Stimulated activated CD4-positive, alpha-beta T cell treated with anti-CD3 and anti-CD28 coated beads, Interleukin-12 subunit alpha, Interleukin-12 subunit beta, amount 100 ng/mL, for 4 hours (primary cell): ENCODE results near the gene SELENOH.

Experiments
- DNase-seq: peaks from one replicate; pipeline ENCODE4 v3.0.0-alpha.2; 2020

The SELENOH gene

GRCh38 chr11:57786436-57786835 is 45.1 kb downstream of the SELENOH start:
- DNase-seq = no peak

DNA sequence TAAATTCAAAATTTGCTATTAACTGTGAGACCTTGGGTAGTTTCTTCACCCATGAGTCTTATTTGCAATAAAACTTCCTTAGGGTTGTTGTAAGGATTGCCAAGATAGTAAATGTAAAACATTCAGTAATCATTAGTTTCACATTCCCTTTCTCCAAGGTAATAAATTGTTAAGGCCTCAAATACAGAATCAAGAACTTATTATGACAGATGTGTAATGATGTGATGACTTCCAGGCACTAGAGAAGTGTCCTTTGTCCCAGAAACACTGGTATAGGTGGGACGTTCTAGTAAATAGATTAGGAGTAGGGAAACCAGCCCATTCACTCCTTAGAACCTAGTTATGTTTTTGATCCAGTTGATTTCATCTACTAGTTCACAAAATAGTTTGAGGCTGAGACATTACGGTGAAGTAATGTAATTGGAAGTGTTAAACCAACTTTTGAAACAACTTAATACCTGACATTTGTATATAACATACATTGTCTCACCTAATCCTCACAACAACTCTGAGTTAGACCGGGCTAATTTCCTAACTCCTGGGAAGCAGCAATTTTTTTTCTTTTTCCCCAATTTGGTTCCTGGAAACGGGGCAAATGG is 45.8 kb downstream of the SELENOH start:
- no peak for DNase-seq

- DNase-seq = no peak
Observed at GRCh38 chr11:57787920-57788702, 46.8 kb downstream of the SELENOH start.

- DNase-seq = no peak
Observed at GRCh38 chr11:57788703-57789088, 47.4 kb downstream of the SELENOH start.

GRCh38 chr11:57791321-57792059 is 50.2 kb downstream of the SELENOH start:
- no peak for DNase-seq

GRCh38 chr11:57792060-57792541 is 50.8 kb downstream of the SELENOH start:
- peak; percentile 69 for DNase-seq

- no peak for DNase-seq
Observed at GRCh38 chr11:57792870-57793269, 51.6 kb downstream of the SELENOH start.
